SH-SY5Y (cell line): ENCODE data around the gene ENOX1.

Source experiments
- GATA2 ChIP-seq: IDR thresholded peaks from 2 replicates; pipeline ENCODE4 v1.6.1; 2011; ENCODE audit warnings: mild to moderate bottlenecking, low read depth, low read length
- GATA3 ChIP-seq: IDR thresholded peaks from 2 replicates; pipeline ENCODE4 v1.6.1; 2011; ENCODE audit warnings: low read depth, mild to moderate bottlenecking, low read length, moderate library complexity

Gene ENOX1

GRCh38 chr13:43375797-43376465 lies 410.8 kb downstream of the ENOX1 start:
- TF ChIP-seq GATA2, result no peak

DNA sequence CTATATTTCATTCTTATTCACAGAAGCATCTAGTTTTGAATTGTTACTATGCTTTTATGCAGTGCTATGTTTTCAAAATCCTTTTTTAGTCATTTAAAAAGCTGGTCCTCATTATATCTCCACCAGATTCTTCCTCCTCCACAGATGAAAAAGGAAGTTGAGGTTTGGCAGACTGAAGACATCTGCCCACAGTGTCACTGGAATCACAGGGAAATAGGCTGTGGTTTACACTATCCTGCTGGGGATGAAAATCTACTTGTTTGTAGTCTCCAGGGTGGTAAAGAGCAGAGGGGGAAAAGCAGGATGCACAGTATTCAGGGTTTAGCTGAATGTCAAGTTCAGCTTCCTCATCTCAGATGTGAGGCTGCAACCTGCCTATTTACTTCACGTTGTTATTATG lies 412.2 kb downstream of the ENOX1 start:
- TF ChIP-seq GATA3, result no peak

- TF ChIP-seq GATA2, result no peak
- no peak for TF ChIP-seq GATA3
These were observed 413.4 kb downstream of the ENOX1 start for GRCh38 chr13:43373400-43373799.

- TF ChIP-seq GATA2 (no peak), GATA3 (no peak)
These were observed 415.9 kb downstream of the ENOX1 start for GRCh38 chr13:43370842-43371241.

DNA sequence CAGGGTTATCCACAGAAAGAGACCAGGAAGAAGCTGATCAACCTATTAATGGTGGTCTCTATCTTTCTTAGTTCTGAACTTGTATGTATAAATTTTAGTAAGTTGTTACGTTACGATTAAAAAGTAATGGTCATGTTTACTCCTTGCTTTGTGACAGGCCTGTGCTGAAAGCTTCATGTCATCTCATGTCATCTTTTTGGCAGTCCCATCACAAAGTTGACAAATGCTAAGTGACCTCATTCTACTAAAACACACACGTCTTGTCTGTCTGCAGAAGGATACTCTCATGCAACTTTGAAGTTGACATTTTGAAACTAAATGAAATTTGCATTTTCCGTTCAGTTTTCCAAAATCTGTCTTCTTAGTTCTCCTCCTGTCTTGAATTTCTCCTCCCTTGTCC lies 417.5 kb downstream of the ENOX1 start:
- no peak for TF ChIP-seq GATA2
- no peak for TF ChIP-seq GATA3

- TF ChIP-seq GATA2 (no peak), GATA3 (no peak)
These were observed 418.8 kb downstream of the ENOX1 start for GRCh38 chr13:43368003-43368402.

DNA sequence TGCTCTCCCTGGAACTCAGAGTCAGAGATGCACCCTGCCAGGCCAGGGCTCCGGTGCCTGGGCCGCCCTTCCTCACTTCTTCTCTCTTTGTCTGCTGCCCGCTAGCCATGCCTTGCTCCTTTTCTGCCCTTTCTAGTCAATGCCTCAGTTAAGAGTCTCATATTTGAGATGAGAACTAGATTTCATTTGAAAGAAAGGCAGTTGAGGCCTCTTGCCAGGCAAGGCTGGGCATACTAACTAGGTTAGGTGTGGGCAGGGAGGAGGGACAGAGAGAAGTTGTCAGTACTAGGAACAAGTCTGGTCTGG lies 421.8 kb downstream of the ENOX1 start:
- TF ChIP-seq GATA2 (no peak), GATA3 (no peak)

- TF ChIP-seq GATA2 (no peak), GATA3 (no peak)
These were observed 422.3 kb downstream of the ENOX1 start for GRCh38 chr13:43364210-43365038.

DNA sequence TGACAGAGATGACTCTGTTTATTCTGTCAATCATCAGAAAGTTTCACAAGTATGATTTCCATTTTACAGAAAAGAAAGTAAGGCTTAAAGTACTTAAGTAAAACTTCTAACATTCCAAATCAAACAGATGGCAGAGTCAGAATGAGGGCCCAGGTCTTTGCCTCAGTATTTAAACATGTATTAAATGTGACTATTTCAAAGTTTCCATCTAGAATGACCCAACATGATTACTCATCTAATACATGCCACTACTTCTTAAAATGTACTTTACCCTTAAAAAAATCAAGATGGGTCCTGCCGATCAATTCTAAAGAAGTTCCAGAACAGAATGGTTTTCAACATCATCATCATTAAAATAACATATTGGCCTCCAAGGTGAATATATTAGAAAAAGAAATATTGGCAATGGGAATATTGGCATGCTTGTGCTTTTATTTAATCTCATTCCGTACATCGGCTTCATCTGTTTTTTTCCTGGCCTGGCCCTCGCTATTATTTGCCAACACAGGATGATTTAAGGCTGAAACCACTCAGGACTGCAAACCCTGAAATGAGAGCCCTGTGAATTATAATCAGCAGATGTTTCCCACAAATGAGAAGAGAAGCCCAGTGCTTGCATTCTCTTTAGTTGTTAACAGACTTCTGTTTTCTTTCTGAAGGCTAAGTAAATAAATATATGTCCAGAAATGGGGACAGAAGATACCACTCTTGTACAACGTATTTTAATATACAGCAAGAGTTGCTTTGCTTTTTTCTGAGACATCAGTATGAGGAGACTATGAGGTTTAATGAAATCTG lies 423.4 kb downstream of the ENOX1 start:
- no peak for TF ChIP-seq GATA3
- no peak for TF ChIP-seq GATA2

DNA sequence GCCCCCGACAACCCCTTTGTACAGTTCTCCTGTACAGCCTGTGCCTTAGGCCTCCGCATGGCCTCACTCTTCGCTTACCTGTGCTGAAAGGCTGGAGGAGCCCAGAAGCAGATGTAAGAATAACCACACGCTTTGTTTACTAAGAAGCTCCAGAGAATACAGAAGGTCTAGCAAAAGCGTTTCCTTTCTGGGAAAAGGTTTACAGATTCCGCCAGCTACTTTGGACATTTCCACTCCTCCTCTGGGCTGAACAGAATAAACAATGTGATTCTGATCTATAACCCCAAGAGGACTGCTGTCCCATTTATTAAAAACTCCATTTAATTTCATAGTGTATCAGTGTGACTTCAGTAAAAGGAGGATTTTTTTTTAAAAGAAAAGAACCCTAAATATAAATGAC lies 424.2 kb downstream of the ENOX1 start:
- TF ChIP-seq GATA3 (no peak), GATA2 (no peak)

DNA sequence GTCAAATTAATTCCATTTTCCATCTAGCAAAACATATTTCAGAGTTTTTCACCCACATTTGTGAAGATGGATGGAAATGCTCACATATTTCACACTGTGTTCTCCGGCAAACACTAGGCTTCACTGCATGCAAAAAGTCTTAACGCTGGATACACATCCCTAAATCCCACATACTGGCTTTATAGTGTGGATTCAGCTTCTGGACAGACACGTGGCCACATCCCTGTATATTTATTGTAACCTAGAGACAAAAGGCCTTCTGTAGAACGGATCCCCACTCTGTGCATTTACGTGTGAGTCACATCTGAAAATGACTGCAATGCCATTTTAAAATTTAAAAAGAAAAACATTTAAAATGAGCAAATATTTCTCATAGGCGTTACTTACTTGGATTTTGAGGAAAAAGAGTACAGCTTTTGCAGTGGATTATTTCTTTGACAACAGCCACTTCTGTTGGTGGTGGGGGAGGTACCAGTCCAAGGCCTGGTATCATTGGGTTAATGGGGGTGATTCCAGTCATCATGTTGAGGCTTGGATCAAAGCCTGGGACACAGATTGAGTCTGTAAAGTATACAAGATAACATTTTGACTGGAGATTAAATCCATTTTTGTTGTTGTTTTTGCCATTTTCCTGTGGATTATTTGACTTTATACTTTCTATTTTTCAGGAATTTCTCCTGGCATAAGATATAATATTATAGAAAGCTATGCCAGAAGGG lies 425.7 kb downstream of the ENOX1 start:
- TF ChIP-seq GATA2 (no peak), GATA3 (no peak)

DNA sequence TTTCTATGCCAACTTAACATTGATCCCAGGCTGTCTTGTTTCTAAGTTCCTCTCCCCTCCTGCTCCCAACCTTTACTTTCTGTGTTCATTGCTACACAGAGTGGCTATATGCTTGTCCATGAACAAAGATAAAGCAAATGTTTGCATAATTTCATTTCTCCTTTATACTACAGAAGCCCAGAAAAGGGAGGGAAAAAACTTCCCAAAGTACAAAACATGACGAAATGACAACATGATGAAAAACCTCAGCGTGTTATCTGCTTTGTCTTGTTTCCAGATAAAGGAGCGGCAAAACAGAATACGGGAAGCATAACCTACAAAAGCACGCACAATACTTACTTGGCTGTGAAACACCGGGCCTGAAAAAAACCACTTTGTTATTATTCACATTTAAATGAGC lies 426.6 kb downstream of the ENOX1 start:
- TF ChIP-seq GATA2 (no peak), GATA3 (no peak)

GRCh38 chr13:43359536-43359935 lies 427.2 kb downstream of the ENOX1 start:
- TF ChIP-seq GATA2, result no peak
- TF ChIP-seq GATA3, result no peak

- TF ChIP-seq GATA2 (no peak), GATA3 (no peak)
These were observed 429.2 kb downstream of the ENOX1 start for GRCh38 chr13:43357564-43357963.

DNA sequence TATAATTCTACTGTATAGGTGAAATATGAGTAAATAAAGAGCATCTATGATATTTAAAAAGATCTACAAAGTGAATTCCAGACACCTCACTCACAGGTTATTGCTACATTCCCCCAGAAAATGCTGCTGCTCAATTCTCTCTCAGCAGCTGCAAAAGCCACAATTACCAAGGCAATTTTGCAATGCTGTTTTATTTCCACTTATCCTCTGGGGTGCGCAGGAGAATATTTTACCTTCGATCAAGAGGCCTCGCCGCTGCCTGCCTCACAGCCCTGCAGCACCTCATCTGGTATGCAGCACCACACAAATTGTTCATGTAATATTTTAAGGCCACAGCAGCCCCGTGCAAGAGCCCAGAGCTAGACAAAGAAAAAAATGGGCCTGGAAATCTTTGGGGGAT lies 430.2 kb downstream of the ENOX1 start:
- TF ChIP-seq GATA3, result no peak
- no peak for TF ChIP-seq GATA2
